Measurements from ENCODE around the gene UBE2L5.

- TF ChIP-seq POLR2AphosphoS5 (IDR thresholded peaks at IDR 0.05; ENCODE audit: low read depth) (no peak), EZH2 (IDR thresholded peaks at IDR 0.05; ENCODE audit: low read depth, unreplicated experiment) (no peak), JUNB (IDR thresholded peaks at IDR 0.05; ENCODE audit: unreplicated experiment) (no peak), CTCF (conservative IDR thresholded peaks at IDR 0.05; ENCODE audit: low read depth in 2 of 2) (no peak), EZH2phosphoT487 (IDR thresholded peaks at IDR 0.05; ENCODE audit: unreplicated experiment) (no peak), REST (IDR thresholded peaks at IDR 0.05; ENCODE audit: unreplicated experiment) (no peak), NANOG (IDR thresholded peaks at IDR 0.05; ENCODE audit: borderline replicate concordance) (no peak), CREB1 (CRISPR knock-in tag; IDR thresholded peaks at IDR 0.05; ENCODE audit: low read depth) (no peak), ZNF331 (CRISPR knock-in tag; IDR thresholded peaks at IDR 0.05; ENCODE audit: low read depth) (no peak), ETS1 (IDR thresholded peaks at IDR 0.05) (no peak), ZNF462 (CRISPR knock-in tag; IDR thresholded peaks at IDR 0.05) (no peak), STAT1 (IDR thresholded peaks at IDR 0.05; ENCODE audit: unreplicated experiment) (no peak), ZNF114 (CRISPR knock-in tag; IDR thresholded peaks at IDR 0.05) (no peak)
These were observed 48.6 kb upstream of the UBE2L5 start for GRCh38 chr13:30373727-30374126.
